Small intestine (tissue), 7 donors: ENCODE results near the gene COP1. TPM values are rescaled to one million over a fixed set of nuclear protein-coding genes. Genes with fewer than 3 reads are reported as not detected.
"Not testable (repeated sequence)": the region's sequence is repeated elsewhere in the genome, so short reads cannot be mapped to it uniquely, and the experiment has no call there.

Source experiments
- DNase-seq, 2 donors: peaks; one replicate each; pipeline versions ENCODE4 v3.0.0 to v3.0.0-alpha.2; 2013
- FAIRE-seq: peaks from 2 replicates; lab custom pipeline; 2012; peaks lifted over from hg19 to GRCh38; lab: Jason Lieb, UNC
- H3K27ac ChIP-seq, 3 donors: one replicate each; pipeline ENCODE4 v1.5.1; 2013; ENCODE audit warnings: low read length in 2 of 3, mild to moderate bottlenecking in 2 of 3, control low read depth in 1 of 3, inconsistent platforms in 1 of 3, low read depth in 1 of 3, moderate library complexity in 1 of 3
- H3K27me3 ChIP-seq, 3 donors: one replicate each; pipeline ENCODE4 v1.6.1; 2013; ENCODE audit warnings: low read length in 3 of 3, inconsistent platforms in 1 of 3; ENCODE audit not compliant: control insufficient read depth in 3 of 3, insufficient read depth in 3 of 3
- H3K36me3 ChIP-seq, 3 donors: one replicate each; pipeline ENCODE4 v1.6.1; 2013; ENCODE audit warnings: low read length in 3 of 3, inconsistent platforms in 1 of 3, low read depth in 1 of 3, mild to moderate bottlenecking in 1 of 3, moderate library complexity in 1 of 3; ENCODE audit not compliant: control insufficient read depth in 3 of 3, insufficient read depth in 2 of 3
- H3K4me1 ChIP-seq, 3 donors: one replicate each; pipeline ENCODE4 v1.6.1; 2013; ENCODE audit warnings: low read length in 2 of 3, inconsistent platforms in 1 of 3, low read depth in 1 of 3, mild to moderate bottlenecking in 1 of 3, moderate library complexity in 1 of 3; ENCODE audit not compliant: control insufficient read depth in 3 of 3, insufficient read depth in 2 of 3
- H3K4me3 ChIP-seq, 3 donors: one replicate each; pipeline ENCODE4 v1.5.1; 2013; ENCODE audit warnings: low read length in 3 of 3, control low read depth in 1 of 3, inconsistent platforms in 1 of 3, low read depth in 1 of 3, mild to moderate bottlenecking in 1 of 3, moderate library complexity in 1 of 3
- H3K9me3 ChIP-seq, 2 donors: one replicate each; pipeline ENCODE4 v1.6.1; 2013; ENCODE audit warnings: low read depth in 1 of 2, low read length in 1 of 2; ENCODE audit not compliant: control insufficient read depth in 2 of 2, insufficient read depth in 1 of 2
- WGBS, 3 donors: extraction: QIAGEN DNeasy Blood & Tissue Kit; methylation state at CpG; one replicate each; pipeline ENCODE4 v1.1.7; 2013; 5-methylcytosine and 5-hydroxymethylcytosine counted together
- polyA plus RNA-seq, 4 donors: library from polyadenylated mRNA; stranded (reverse) in 3 of 4; unstranded in 1 of 4; fragments of 200-250 nt in 3 of 4; fragments of 120-200 nt in 1 of 4; gene quantifications; one replicate each; pipeline versions ENCODE4 v1.2.1 to v1.2.3, GENCODE V29; 2013
- donor health status: healthy with polysubstance abuse.
- donor health status: control.
- donor health status: control.
- donor health status: Bipolar disorder and iron deficiency.
- donor health status: healthy.

COP1 gene
- polyA plus RNA-seq, 4 donors: 34.2 to 68.4 (median 42.7) TPM

GRCh38 chr1:176102768-176103350 lies 104.2 kb downstream of the COP1 start:
- FAIRE-seq: no peak
- H3K4me3 ChIP-seq: no peak overlapping the region
- WGBS, 3 donors: 96 to 100% (median 98%) methylated on average over 1 of the region's 1 CpG

GRCh38 chr1:176101951-176102642 lies 105.0 kb downstream of the COP1 start:
- Histone ChIP-seq H3K27me3 (no peaks in the 10 kb centered on the region), H3K36me3 (peaks cover 7 to 26% (median 19%) of the 10 kb centered on the region in 3 donors), H3K4me1 (no peaks in the 10 kb centered on the region), H3K4me3 (no peak overlapping the region), H3K9me3 (peaks cover 2 to 45% of the 10 kb centered on the region in 2 donors), H3K27ac (no peak overlapping the region)
- no peak for FAIRE-seq
- 93 to 99% (median 94%) methylated on average over 5 of the region's 5 CpGs for WGBS, 3 donors
- no peak for DNase-seq

More at GRCh38 chr1:176102768-176103350, 104.2 kb downstream of the COP1 start:
- DNase-seq: peak in 1 of 2 donors; percentile 3
- Histone ChIP-seq H3K27ac (no peak overlapping the region), H3K27me3 (no peaks in the 10 kb centered on the region), H3K4me1 (no peaks in the 10 kb centered on the region), H3K9me3 (peaks cover 2 to 39% of the 10 kb centered on the region in 2 donors), H3K36me3 (peaks cover 7 to 22% (median 19%) of the 10 kb centered on the region in 3 donors)

GRCh38 chr1:176098560-176098959 lies 108.5 kb downstream of the COP1 start:
- Histone ChIP-seq H3K9me3 (peaks cover 2 to 64% of the 10 kb centered on the region in 2 donors), H3K36me3 (peaks cover 7 to 29% (median 17%) of the 10 kb centered on the region in 3 donors), H3K4me1 (no peaks in the 10 kb centered on the region), H3K27me3 (no peaks in the 10 kb centered on the region), H3K4me3 (no peak overlapping the region), H3K27ac (no peak overlapping the region)
- FAIRE-seq: no peak
- DNase-seq: no peak
- WGBS, 3 donors: 94 to 100% (median 97%) methylated on average over 2 of the region's 2 CpGs

- Histone ChIP-seq H3K4me3 (no peak overlapping the region), H3K9me3 (peaks cover 2 to 45% of the 10 kb centered on the region in 2 donors)
- no peak for FAIRE-seq
Measured at GRCh38 chr1:176096015-176096414, 111.1 kb downstream of the COP1 start.

GRCh38 chr1:176090766-176091165 lies 116.3 kb downstream of the COP1 start:
- Histone ChIP-seq H3K27ac (no peak overlapping the region), H3K27me3 (no peaks in the 10 kb centered on the region), H3K9me3 (peaks cover 0 to 21% of the 10 kb centered on the region in 2 donors), H3K4me1 (no peaks in the 10 kb centered on the region), H3K4me3 (no peak overlapping the region), H3K36me3 (peaks cover 0 to 10% (median 0%) of the 10 kb centered on the region in 3 donors)
- no peak for DNase-seq
- no peak for FAIRE-seq
- 94 to 97% (median 96%) methylated on average over 1 of the region's 1 CpG for WGBS, 3 donors

More at GRCh38 chr1:176096015-176096414, 111.1 kb downstream of the COP1 start:
- H3K27me3 ChIP-seq: no peaks in the 10 kb centered on the region
- H3K4me1 ChIP-seq: no peaks in the 10 kb centered on the region
- 94 to 97% (median 96%) methylated on average over 3 of the region's 3 CpGs for WGBS, 3 donors
- no peak for DNase-seq
- H3K27ac ChIP-seq: no peak overlapping the region
- peaks cover 4 to 20% (median 6%) of the 10 kb centered on the region in 3 donors for H3K36me3 ChIP-seq

DNA sequence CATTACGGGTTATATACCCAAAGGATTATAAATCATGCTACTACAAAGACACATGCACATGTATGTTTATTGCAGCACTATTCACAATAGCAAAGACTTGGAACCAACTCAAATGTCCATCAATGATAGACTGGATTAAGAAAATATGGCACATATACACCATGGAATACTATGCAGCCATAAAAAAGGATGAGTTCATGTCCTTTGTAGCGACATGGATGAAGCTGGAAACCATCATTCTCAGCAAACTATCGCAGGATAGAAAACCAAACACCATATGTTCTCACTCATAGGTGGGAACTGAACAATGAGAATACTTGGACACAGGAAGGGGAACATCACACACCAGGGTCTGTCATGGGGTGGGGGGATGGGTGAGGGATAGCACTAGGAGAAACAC lies 119.3 kb downstream of the COP1 start:
- not testable (repeated sequence) for DNase-seq, FAIRE-seq, H3K27ac ChIP-seq, H3K4me1 ChIP-seq, H3K9me3 ChIP-seq, H3K36me3 ChIP-seq, H3K27me3 ChIP-seq, H3K4me3 ChIP-seq
- WGBS, 3 donors: 98 to 100% (median 99%) methylated on average over 3 of the region's 3 CpGs

DNA sequence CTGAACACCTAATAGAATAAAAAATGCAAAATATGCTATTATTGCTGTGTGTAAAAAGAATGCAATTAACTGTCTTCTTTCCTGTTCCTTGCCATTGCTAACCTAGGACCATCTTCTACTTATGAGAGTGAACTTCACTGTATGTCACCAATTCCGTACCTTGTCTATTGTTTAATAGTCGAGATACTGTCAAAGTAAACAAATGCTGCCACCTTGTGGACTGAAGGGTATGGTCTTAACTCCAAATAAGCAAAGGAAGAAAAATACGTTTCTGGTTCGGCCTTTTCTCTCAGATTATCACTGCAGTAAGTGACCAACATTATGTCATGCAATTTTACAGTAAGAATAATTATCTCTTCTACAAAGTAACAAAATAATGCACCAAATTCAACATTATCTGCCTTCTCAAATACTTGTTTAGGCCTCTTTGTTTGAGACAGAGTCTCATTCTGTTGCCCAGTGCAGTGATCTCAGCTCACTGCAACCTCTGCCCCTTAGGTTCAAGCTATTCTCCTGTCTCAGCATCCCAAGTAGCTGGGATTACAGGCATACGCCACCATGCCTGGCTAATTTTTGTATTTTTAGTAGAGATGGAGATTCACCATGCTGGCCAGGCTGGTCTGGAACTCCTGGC lies 133.4 kb downstream of the COP1 start:
- H3K4me3 ChIP-seq: no peak overlapping the region
- no peak for FAIRE-seq
- peaks cover 0 to 2% (median 0%) of the 10 kb centered on the region in 3 donors for H3K36me3 ChIP-seq
- H3K9me3 ChIP-seq: no peaks in the 10 kb centered on the region
- no peaks in the 10 kb centered on the region for H3K27me3 ChIP-seq
- DNase-seq: peak; percentile 80 to 85
- H3K27ac ChIP-seq: no peak overlapping the region
- peaks cover 0 to 8% (median 0%) of the 10 kb centered on the region in 3 donors for H3K4me1 ChIP-seq
- WGBS, 3 donors: 28 to 46% (median 32%) methylated on average over 5 of the region's 5 CpGs

- WGBS, 3 donors: 67 to 78% (median 77%) methylated on average over 5 of the region's 5 CpGs
Measured at GRCh38 chr1:176068901-176069300, 138.2 kb downstream of the COP1 start.

More at GRCh38 chr1:176068901-176069300, 138.2 kb downstream of the COP1 start:
- DNase-seq: no peak
- Histone ChIP-seq H3K4me3 (no peak overlapping the region), H3K27me3 (no peaks in the 10 kb centered on the region), H3K4me1 (peaks cover 0 to 9% (median 2%) of the 10 kb centered on the region in 3 donors), H3K9me3 (no peaks in the 10 kb centered on the region), H3K27ac (peak overlapping the region in 1 of 3 donors; percentile 32), H3K36me3 (peaks cover 0 to 5% (median 0%) of the 10 kb centered on the region in 3 donors)
- FAIRE-seq: no peak
